Heart left ventricle (tissue), 16 donors: Measurements from ENCODE around the gene ZBTB46. TPM values are rescaled to one million over a fixed set of nuclear protein-coding genes. Genes with fewer than 3 reads are reported as not detected.

Experiments used
- ATAC-seq, 4 donors: fragments of 200-7000 bp; cut with Tn5 transposase; one replicate each; pipeline ENCODE4 v1.9.1; 2020 to 2022; ENCODE audit warnings: moderate library complexity in 4 of 4, mild to moderate bottlenecking in 3 of 4, moderate number of reproducible peaks in 1 of 4
- DNase-seq, 5 donors: peaks; one replicate each; pipeline ENCODE4 v3.0.0-alpha.2; 2020
- H3K27ac ChIP-seq, 12 donors: fragments of 200-600 bp; sonication (generic) in 4 of 12; one replicate each; pipeline versions ENCODE4 v1.5.0 to v1.8.0; 2016 to 2022; ENCODE audit warnings: mild to moderate bottlenecking in 2 of 12
- H3K27me3 ChIP-seq, 9 donors: fragments of 200-600 bp; sonication (generic) in 2 of 9; one replicate each; pipeline versions ENCODE4 v1.5.1 to v1.8.0; 2016 to 2022; ENCODE audit warnings: mild to moderate bottlenecking in 3 of 9
- H3K36me3 ChIP-seq, 9 donors: fragments of 200-600 bp; sonication (generic) in 2 of 9; one replicate each; pipeline versions ENCODE4 v1.5.0 to v1.8.0; 2018 to 2022; ENCODE audit warnings: mild to moderate bottlenecking in 2 of 9
- H3K4me1 ChIP-seq, 12 donors: fragments of 200-600 bp; sonication (generic) in 4 of 12; one replicate each; pipeline versions ENCODE4 v1.5.0 to v1.8.0; 2016 to 2022; ENCODE audit warnings: mild to moderate bottlenecking in 3 of 12
- H3K4me3 ChIP-seq, 12 donors: fragments of 200-600 bp; sonication (generic) in 4 of 12; one replicate each; pipeline versions ENCODE4 v1.5.0 to v1.8.0; 2017 to 2022; ENCODE audit warnings: mild to moderate bottlenecking in 9 of 12, moderate library complexity in 4 of 12
- H3K9me3 ChIP-seq, 12 donors: fragments of 200-600 bp; sonication (generic) in 4 of 12; one replicate each; pipeline versions ENCODE4 v1.5.0 to v1.8.0; 2016 to 2022; ENCODE audit warnings: mild to moderate bottlenecking in 1 of 12
- CTCF ChIP-seq, 12 donors: fragments of 200-600 bp; sonication (generic) in 4 of 12; IDR thresholded peaks; one replicate each; pipeline versions ENCODE4 v1.5.0 to v1.8.0; 2018 to 2022; ENCODE audit warnings: antibody characterized with exemption in 12 of 12, mild to moderate bottlenecking in 5 of 12
- POLR2A ChIP-seq, 2 donors: fragments of 450-650 bp; IDR thresholded peaks; one replicate each; pipeline ENCODE4 v1.6.1; 2017; ENCODE audit warnings: antibody characterized with exemption in 2 of 2, mild to moderate bottlenecking in 2 of 2, moderate library complexity in 2 of 2
- WGBS, 4 donors: extraction: QIAGEN DNeasy Blood & Tissue Kit in 2 of 4; methylation state at CpG; one replicate each; pipeline versions ENCODE4 v1.1.5 to v1.1.7; 2013 to 2018; 5-methylcytosine and 5-hydroxymethylcytosine counted together
- intact Hi-C, 10 donors: fragments of 100-400 bp; cut with DNase I; formaldehyde crosslinking; loops; one replicate each; pipeline versions ENCODE4 v1.11.1 to v1.14.2; 2022
- polyA plus RNA-seq, 2 donors: library from polyadenylated mRNA; stranded (reverse); fragments of 200-250 nt; gene quantifications; one replicate each; pipeline ENCODE4 v1.2.3, GENCODE V29; 2013
- total RNA-seq, 9 donors: library from RNA; depleted of rRNA in 2 of 9; stranded (reverse); fragments of >200 nt in 2 of 9; fragmentation: NEBNext Ultra II Directional in 3 of 9; extraction: Animal tissue kit (Norgen Biotek cat#: 25700) in 3 of 9; gene quantifications; one replicate each; pipeline versions ENCODE4 v1.1.0 to v1.2.4, GENCODE V29; 2016 to 2023
- donor health status: ischemic (EF 13 %, LVEDD 7.1; RV severe dilation, severe dysfunction).
- donor health status: healthy with polysubstance abuse.
- donor health status: DM: no; HTN: yes; CAD: no.
- donor health status: DM: no; HTN: no; CAD: no.
- donor health status: ischemic (EF 25% LVEDD 6.9; RV normal size, moderate dysfunction).
- donor health status: ischemic (EF 25% LVEDD 5.7; RV mildly dilated, moderate dysfunction).
- donor health status: healthy.
- donor health status: DM: yes; HTN: yes; CAD: no.
- donor health status: ischemic (EF 35%, LVEDD 5.7; RV mildly dilated, moderate dysfunction).
- donor health status: nonischemic (EF 11% LVEDD 7.7; RV severe dilation, severe dysfunction).
- donor health status: DM: yes; HTN: yes; CAD: no.
- donor health status: PGD.
- donor health status: ischemic (EF 29% LVEDD 5.4; RV normal size, mild dysfunction).
- donor health status: nonischemic (EF 23%, LVEDD 6.1; RV moderate dilation, normal function).

The ZBTB46 gene
- total and polyA plus RNA-seq, 11 donors: 6.6 to 27.4 (median 14.3) TPM

DNA sequence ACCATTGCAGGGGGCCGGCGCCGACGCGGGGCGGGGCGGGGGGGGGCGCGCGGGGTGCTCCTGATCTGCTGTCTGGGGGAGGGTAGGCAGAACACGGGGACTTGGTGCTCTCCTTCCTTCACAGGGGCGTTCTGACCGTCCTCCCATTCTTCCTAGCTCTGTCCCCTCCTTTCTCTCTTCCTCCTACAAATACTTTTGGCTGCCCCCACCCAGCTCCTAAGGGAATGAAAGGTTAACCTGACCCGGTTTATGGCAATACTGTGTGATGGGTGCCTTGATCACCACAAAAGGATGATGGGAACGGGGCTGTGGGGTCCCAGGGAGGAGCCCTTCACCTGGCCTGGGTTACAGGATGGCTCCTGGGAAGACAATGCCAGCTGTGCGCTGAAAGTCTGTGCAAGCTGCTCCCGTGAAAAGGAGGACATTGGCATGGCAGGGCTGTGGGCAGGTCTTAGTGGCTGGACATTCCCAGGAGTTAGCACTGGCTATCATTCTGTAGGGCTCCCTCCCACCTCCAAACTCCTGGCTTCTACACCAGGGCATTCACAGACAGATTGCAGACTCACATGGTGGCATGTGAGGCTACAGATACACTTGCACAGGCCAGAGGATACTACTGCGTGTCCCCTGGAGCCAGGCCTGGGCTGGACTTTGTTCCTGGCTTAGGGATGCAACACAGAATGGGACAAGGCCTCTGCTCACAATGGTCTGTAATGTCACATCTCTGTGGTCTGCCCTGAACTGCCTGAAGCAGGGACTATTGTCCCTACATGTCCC, 32.1 kb upstream of the ZBTB46 start:
- WGBS, 4 donors: 68 to 85% (median 81%) methylated on average over 16 to 18 of the region's 18 CpGs

DNA sequence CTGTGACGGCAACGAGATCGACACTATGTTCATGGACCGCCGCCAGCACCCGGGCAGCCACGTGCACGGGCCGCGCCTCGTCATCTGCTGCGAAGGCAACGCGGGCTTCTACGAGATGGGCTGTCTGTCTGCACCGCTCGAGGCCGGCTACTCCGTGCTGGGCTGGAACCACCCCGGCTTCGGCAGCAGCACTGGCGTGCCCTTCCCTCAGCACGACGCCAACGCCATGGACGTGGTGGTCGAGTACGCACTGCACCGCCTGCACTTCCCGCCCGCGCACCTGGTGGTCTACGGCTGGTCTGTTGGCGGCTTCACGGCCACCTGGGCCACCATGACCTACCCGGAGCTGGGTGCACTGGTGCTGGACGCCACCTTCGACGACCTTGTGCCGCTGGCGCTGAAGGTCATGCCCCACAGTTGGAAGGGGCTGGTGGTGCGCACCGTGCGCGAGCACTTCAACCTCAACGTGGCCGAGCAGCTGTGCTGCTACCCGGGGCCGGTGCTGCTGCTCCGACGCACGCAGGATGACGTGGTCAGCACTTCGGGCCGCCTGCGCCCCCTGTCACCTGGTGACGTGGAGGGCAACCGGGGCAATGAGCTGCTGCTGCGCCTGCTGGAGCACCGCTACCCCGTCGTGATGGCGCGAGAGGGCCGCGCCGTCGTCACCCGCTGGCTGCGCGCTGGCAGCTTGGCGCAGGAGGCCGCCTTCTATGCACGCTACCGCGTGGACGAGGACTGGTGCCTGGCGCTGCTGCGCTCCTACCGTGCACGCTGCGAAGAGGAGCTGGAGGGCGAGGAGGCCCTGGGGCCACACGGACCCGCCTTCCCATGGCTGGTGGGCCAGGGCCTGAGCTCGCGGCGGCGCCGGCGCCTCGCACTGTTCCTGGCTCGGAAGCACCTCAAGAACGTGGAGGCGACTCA, 31.2 kb upstream of the ZBTB46 start:
- no peak overlapping the region for H3K4me3 ChIP-seq
- intact Hi-C loops: loop anchor here in 9 of 10 donors (5.0 to 10.0 kb wide), 13 partner anchors 35 to 327 kb away; partner anchors contain the start of genes PTK6 (in 3 of the 9), ARFRP1 (in 1 of the 9), GMEB2 (in 1 of the 9) and RTEL1 (in 1 of the 9)
- TF ChIP-seq CTCF (IDR thresholded peaks at IDR 0.05) (no peak), POLR2A (IDR thresholded peaks at IDR 0.05) (no peak)
- WGBS, 4 donors: 95 to 97% (median 96%) methylated on average over 53 to 95 of the region's 95 CpGs
- no peak for ATAC-seq
- H3K36me3 ChIP-seq: peaks cover 0 to 17% (median 4%) of the 10 kb centered on the region in 9 donors
- peak in 1 of 5 donors; percentile 69 for DNase-seq
- H3K4me1 ChIP-seq: peaks cover 17 to 70% (median 47%) of the 10 kb centered on the region in 12 donors
- H3K9me3 ChIP-seq: no peaks in the 10 kb centered on the region
- H3K27me3 ChIP-seq: no peaks in the 10 kb centered on the region
- H3K27ac ChIP-seq: no peak overlapping the region

More for the DNA sequence above, 32.1 kb upstream of the ZBTB46 start:
- Histone ChIP-seq H3K27me3 (no peaks in the 10 kb centered on the region), H3K4me3 (peak overlapping the region in 9 of 12 donors; percentile 73 to 95 (median 82)), H3K36me3 (peaks cover 0 to 25% (median 5%) of the 10 kb centered on the region in 9 donors), H3K27ac (peak overlapping the region; percentile 68 to 98 (median 92)), H3K4me1 (peaks cover 13 to 69% (median 40%) of the 10 kb centered on the region in 12 donors), H3K9me3 (no peaks in the 10 kb centered on the region)
- DNase-seq (no peak), ATAC-seq (no peak)
- intact Hi-C loops: loop anchor here in 9 of 10 donors (5.0 to 10.0 kb wide), 13 partner anchors 36 to 328 kb away; partner anchors contain the start of genes PTK6 (in 3 of the 9), ARFRP1 (in 1 of the 9), GMEB2 (in 1 of the 9) and RTEL1 (in 1 of the 9)
- TF ChIP-seq POLR2A (IDR thresholded peaks at IDR 0.05): no peak
- TF ChIP-seq CTCF (IDR thresholded peaks at IDR 0.05): no peak

DNA sequence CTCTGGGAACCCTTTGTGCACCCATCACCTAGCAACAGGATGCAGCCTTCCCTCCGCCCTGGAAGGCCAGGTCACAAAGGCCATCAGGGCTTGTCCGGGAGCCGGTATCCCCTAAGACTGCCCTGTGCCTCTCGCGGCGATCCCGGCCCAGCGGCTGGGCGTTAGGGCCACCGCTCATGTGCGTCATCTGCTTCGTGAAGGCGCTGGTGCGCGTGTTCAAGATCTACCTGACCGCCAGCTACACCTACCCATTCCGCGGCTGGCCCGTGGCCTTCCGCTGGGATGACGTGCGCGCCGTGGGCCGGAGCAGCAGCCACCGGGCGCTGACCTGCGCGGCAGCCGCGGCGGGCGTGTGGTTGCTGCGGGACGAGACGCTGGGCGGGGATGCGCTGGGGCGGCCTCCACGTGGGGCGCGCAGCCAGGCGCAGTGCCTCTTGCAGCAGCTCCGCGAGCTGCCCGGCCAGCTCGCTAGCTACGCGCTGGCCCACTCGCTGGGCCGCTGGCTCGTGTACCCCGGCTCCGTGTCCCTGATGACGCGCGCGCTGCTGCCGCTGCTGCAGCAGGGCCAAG, 30.4 kb upstream of the ZBTB46 start, which contains the start of gene ABHD16B:
Gene ABHD16B, plus strand, starts transcription at position 134 of the 570 bp plus-strand sequence. Its CDS starts 43 bp downstream, at position 177.
- WGBS, 4 donors: 95 to 98% (median 97%) methylated on average over 18 to 59 of the region's 59 CpGs
- ATAC-seq (no peak), DNase-seq (peak in 1 of 5 donors; percentile 46)
- Histone ChIP-seq H3K9me3 (no peaks in the 10 kb centered on the region), H3K27ac (peak within 1 kb of the TSS in 7 of 12 donors; percentile 0 to 88 (median 20)), H3K4me3 (no peak within 1 kb of the TSS), H3K4me1 (peaks cover 17 to 67% (median 51%) of the 10 kb centered on the region in 12 donors), H3K27me3 (no peaks in the 10 kb centered on the region), H3K36me3 (peaks cover 0 to 17% (median 4%) of the 10 kb centered on the region in 9 donors)
- TF ChIP-seq CTCF (IDR thresholded peaks at IDR 0.05) (no peak), POLR2A (IDR thresholded peaks at IDR 0.05) (no peak)
- intact Hi-C loops: loop anchor here in 9 of 10 donors (5.0 to 10.0 kb wide), 13 partner anchors 34 to 327 kb away; partner anchors contain the start of genes PTK6 (in 3 of the 9), ARFRP1 (in 1 of the 9), GMEB2 (in 1 of the 9) and RTEL1 (in 1 of the 9)
